Kidney epithelial cell (primary cell): Measurements from ENCODE around the gene GLI1. TPM values are rescaled to one million over a fixed set of nuclear protein-coding genes. Genes with fewer than 3 reads are reported as not detected.

Experiments
- DNase-seq: peaks from one replicate; pipeline ENCODE4 v3.0.0-alpha.2; 2010; ENCODE audit warnings: low read depth
- H3K27me3 ChIP-seq: 2 replicates; pipeline ENCODE4 v1.6.0; 2011; ENCODE audit warnings: low read length; ENCODE audit not compliant: control insufficient read depth, insufficient read depth
- H3K36me3 ChIP-seq: 2 replicates; pipeline ENCODE4 v1.5.1; 2011; ENCODE audit warnings: low read length; ENCODE audit not compliant: control insufficient read depth, insufficient read depth
- H3K4me3 ChIP-seq: 2 replicates; pipeline ENCODE4 v1.5.1; 2011; ENCODE audit warnings: low read depth, mild to moderate bottlenecking, control low read depth, low read length
- total RNA-seq: library from RNA; depleted of rRNA; stranded (reverse); fragments of >200 nt; gene quantifications from 2 replicates; pipeline ENCODE4 v1.2.3, GENCODE V29; 2015
- TF ChIP-seq, protein P1 (sequence below): IDR thresholded peaks from 2 replicates; pipeline ENCODE4 v1.5.1; 2011; ENCODE audit warnings: mild to moderate bottlenecking, moderate library complexity, low read length, control low read depth, inconsistent platforms; ENCODE audit not compliant: insufficient read depth, poor library complexity, severe bottlenecking

GLI1 gene
- total RNA-seq, 1 donor from 2014 or later, result 1.6 TPM

DNA sequence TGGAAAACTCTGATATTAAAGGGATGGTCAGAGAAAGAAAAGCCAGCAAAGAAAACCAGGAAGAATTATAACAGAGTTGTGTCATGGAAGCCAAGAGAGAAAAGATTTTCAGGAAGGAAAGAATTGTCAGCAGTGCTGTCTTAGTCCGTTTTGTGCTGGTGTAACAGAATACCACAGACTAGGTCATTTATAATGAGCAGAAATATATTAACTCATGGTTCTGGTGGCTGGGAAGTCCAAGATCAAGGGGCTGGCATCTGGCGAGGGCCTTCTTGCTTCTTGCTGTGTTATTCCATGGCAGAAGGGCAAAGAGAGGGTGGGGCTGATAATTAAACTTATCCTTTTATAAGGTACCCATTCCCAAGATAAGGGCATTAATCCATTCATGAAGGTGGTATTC lies 10.9 kb upstream of the GLI1 start:
- TF ChIP-seq, protein P1, sequence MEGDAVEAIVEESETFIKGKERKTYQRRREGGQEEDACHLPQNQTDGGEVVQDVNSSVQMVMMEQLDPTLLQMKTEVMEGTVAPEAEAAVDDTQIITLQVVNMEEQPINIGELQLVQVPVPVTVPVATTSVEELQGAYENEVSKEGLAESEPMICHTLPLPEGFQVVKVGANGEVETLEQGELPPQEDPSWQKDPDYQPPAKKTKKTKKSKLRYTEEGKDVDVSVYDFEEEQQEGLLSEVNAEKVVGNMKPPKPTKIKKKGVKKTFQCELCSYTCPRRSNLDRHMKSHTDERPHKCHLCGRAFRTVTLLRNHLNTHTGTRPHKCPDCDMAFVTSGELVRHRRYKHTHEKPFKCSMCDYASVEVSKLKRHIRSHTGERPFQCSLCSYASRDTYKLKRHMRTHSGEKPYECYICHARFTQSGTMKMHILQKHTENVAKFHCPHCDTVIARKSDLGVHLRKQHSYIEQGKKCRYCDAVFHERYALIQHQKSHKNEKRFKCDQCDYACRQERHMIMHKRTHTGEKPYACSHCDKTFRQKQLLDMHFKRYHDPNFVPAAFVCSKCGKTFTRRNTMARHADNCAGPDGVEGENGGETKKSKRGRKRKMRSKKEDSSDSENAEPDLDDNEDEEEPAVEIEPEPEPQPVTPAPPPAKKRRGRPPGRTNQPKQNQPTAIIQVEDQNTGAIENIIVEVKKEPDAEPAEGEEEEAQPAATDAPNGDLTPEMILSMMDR, result no peak
- no peaks in the 10 kb centered on the region for H3K36me3 ChIP-seq
- H3K4me3 ChIP-seq, result no peak overlapping the region
- H3K27me3 ChIP-seq, result peaks cover 2% of the 10 kb centered on the region
- DNase-seq, result no peak

DNA sequence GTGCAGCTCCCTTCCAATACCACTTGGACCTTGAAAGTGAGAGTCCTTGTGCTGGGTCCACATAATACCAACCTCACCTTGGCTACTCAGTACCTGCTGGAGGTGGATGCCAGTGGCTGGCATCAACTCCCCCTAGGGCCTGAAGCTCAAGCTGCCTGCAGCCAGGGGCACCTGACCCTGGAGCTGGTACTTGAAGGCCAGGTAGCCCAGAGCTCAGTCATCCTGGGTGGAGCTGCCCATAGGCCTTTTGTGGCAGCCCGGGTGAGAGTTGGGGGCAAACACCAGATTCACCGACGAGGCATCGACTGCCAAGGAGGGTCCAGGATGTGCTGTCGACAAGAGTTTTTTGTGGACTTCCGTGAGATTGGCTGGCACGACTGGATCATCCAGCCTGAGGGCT lies 10.2 kb upstream of the GLI1 start:
- H3K4me3 ChIP-seq, result no peak overlapping the region
- no peak for DNase-seq
- H3K36me3 ChIP-seq, result no peaks in the 10 kb centered on the region
- H3K27me3 ChIP-seq, result peaks cover 2% of the 10 kb centered on the region
- TF ChIP-seq, protein P1, result no peak

DNA sequence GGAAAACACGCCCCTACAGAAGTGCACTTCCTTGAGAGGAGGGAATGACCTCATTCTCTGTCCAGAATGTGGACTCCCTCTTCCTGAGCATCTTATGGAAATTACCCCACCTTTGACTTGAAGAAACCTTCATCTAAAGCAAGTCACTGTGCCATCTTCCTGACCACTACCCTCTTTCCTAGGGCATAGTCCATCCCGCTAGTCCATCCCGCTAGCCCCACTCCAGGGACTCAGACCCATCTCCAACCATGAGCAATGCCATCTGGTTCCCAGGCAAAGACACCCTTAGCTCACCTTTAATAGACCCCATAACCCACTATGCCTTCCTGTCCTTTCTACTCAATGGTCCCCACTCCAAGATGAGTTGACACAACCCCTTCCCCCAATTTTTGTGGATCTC lies 9.5 kb upstream of the GLI1 start:
- no peak overlapping the region for H3K4me3 ChIP-seq
- TF ChIP-seq, protein P1, result no peak
- peaks cover 2% of the 10 kb centered on the region for H3K27me3 ChIP-seq
- no peaks in the 10 kb centered on the region for H3K36me3 ChIP-seq
- DNase-seq, result no peak

DNA sequence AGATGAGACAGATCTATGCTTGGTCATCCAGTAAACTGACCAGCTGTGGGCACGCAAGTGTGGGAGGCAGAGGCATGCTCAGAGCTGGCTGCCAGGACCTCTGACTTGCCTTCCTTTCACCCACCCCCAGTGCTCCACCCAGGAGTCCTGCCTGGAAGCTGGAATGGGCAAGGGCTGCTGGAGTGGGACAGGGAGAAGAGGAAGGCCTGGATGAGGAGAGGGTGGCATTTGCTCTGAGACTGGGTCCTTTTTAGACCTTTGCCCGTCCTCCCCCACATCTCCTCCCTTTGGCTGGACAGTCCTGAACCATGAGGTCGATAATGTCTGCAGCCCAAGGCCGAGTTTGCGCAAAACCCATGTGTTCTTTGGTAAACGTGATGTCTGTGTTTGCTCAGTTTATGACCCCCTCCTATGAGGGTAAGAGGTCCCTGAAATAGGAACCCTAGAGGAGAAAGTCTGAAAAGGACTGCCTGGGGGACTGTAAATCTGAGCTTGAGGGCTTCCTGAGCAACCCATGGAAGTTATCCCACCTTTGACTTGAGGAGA lies 8.3 kb upstream of the GLI1 start:
- TF ChIP-seq, protein P1, result no peak
- H3K27me3 ChIP-seq, result peaks cover 2% of the 10 kb centered on the region
- no peaks in the 10 kb centered on the region for H3K36me3 ChIP-seq
- DNase-seq, result no peak
- H3K4me3 ChIP-seq, result no peak overlapping the region

DNA sequence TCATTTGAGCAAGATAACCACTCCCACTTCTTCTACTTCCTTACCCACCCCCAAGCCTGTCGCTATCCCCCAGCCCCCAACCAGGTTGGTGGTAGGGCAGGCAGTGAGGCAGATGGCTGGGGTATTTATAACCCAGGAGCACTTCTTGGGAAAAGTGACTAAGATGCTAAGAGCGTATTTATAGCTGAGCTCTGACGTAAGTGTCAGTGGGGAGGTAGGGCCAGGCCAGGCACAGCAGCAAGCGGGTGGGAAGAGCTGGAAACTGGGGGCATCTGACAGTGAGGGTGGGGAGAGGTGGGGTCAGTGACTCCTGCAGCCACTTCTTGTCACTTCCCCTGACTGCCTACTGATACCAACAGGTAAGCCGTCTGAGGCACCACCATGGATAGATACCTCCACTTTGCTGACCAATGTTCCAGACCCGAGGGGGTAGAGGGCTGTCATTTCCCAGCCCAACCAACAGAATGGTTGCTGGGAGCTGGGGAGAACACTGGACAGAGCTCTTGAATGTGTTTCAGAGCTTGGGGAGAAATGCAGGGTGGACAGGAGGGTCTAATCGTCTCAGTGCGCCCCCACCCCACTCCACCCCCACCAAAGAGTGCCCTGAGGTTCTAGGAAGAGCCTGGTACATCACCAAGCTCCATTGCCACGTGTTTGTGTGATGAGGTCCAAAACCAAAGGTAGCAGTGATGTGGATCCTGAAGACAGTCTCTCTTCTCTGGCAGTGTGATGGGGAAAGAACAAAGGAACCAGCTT lies 7.2 kb upstream of the GLI1 start:
- peaks cover 2% of the 10 kb centered on the region for H3K27me3 ChIP-seq
- H3K36me3 ChIP-seq, result no peaks in the 10 kb centered on the region
- no peak for DNase-seq
- H3K4me3 ChIP-seq, result no peak overlapping the region
- TF ChIP-seq, protein P1, result no peak

DNA sequence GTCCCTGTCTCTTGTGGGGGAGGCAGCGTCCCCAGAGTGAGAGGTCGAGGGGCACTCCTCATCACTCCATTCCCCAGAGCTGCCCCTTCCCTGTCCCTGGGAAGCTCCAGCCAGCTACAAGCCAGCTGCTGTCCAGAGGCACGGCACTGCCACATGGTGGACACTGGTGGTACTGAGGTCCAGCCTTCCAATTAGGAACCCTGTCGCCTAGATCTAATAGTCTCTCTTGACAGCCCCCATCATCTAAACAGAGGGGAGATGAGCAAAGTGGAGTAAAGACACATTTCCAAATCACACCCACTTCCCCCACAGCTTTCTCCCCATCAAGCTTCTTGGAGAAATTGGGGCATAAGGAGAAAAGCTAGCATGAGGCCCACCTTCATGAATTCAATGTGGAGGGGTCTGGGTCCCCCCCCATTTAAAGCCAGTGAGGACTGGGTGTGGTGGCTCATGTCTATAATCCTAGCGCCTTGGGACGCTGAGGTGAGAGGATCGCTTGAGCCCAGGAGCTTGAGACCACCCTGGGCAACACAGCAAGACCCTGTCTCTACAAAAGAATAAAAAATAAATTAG lies 6.6 kb upstream of the GLI1 start:
- Histone ChIP-seq H3K27me3 (peaks cover 2% of the 10 kb centered on the region), H3K36me3 (no peaks in the 10 kb centered on the region), H3K4me3 (no peak overlapping the region)
- TF ChIP-seq, protein P1, result peak; percentile 95
- no peak for DNase-seq
